Measurements from ENCODE around the gene GNG4. TPM values are rescaled to one million over a fixed set of nuclear protein-coding genes. Genes with fewer than 3 reads are reported as not detected.
"Not testable (repeated sequence)": the region's sequence is repeated elsewhere in the genome, so short reads cannot be mapped to it uniquely, and the experiment has no call there.

The GNG4 gene
- total RNA-seq, 1 donor from 2014 or later, result 1.8 TPM

- intact Hi-C loops (cut with micrococcal nuclease), result no loop called here
Measured at GRCh38 chr1:235586992-235587391, 62.6 kb downstream of the GNG4 start.

- intact Hi-C loops (cut with micrococcal nuclease), result no loop called here
Measured at GRCh38 chr1:235586413-235586812, 63.2 kb downstream of the GNG4 start.

- intact Hi-C loops (cut with micrococcal nuclease), result no loop called here
Measured at GRCh38 chr1:235584973-235585372, 64.6 kb downstream of the GNG4 start.

GRCh38 chr1:235583511-235584001 is 66.0 kb downstream of the GNG4 start:
- intact Hi-C loops (cut with micrococcal nuclease), result no loop called here

GRCh38 chr1:235582130-235582529 is 67.5 kb downstream of the GNG4 start:
- intact Hi-C loops (cut with micrococcal nuclease), result no loop called here

GRCh38 chr1:235579891-235580290 is 69.7 kb downstream of the GNG4 start:
- intact Hi-C loops (cut with micrococcal nuclease), result no loop called here

- intact Hi-C loops (cut with micrococcal nuclease), result no loop called here
Measured at GRCh38 chr1:235575597-235575996, 74.0 kb downstream of the GNG4 start.

GRCh38 chr1:235573880-235574279 is 75.7 kb downstream of the GNG4 start:
- intact Hi-C loops (cut with micrococcal nuclease), result no loop called here

GRCh38 chr1:235572971-235573370 is 76.6 kb downstream of the GNG4 start:
- intact Hi-C loops (cut with micrococcal nuclease), result not testable (repeated sequence)

GRCh38 chr1:235571482-235571881 is 78.1 kb downstream of the GNG4 start:
- intact Hi-C loops (cut with micrococcal nuclease), result no loop called here

GRCh38 chr1:235567812-235568503 is 81.6 kb downstream of the GNG4 start:
- intact Hi-C loops (cut with micrococcal nuclease), result no loop called here

GRCh38 chr1:235566084-235566483 is 83.5 kb downstream of the GNG4 start:
- intact Hi-C loops (cut with micrococcal nuclease), result no loop called here

GRCh38 chr1:235563513-235564061 is 86.0 kb downstream of the GNG4 start:
- intact Hi-C loops (cut with micrococcal nuclease), result no loop called here

- intact Hi-C loops (cut with micrococcal nuclease), result no loop called here
Measured at GRCh38 chr1:235562589-235562988, 87.0 kb downstream of the GNG4 start.

GRCh38 chr1:235558621-235559169 is 90.9 kb downstream of the GNG4 start:
- intact Hi-C loops (cut with micrococcal nuclease), result no loop called here

GRCh38 chr1:235557495-235557894 is 92.1 kb downstream of the GNG4 start:
- intact Hi-C loops (cut with micrococcal nuclease), result no loop called here

GRCh38 chr1:235556807-235557206 is 92.8 kb downstream of the GNG4 start:
- intact Hi-C loops (cut with micrococcal nuclease), result no loop called here

GRCh38 chr1:235553112-235553551 is 96.5 kb downstream of the GNG4 start:
- intact Hi-C loops (cut with micrococcal nuclease), result no loop called here

GRCh38 chr1:235552146-235552716 is 97.4 kb downstream of the GNG4 start:
- intact Hi-C loops (cut with micrococcal nuclease), result no loop called here

- intact Hi-C loops (cut with micrococcal nuclease), result no loop called here
Measured at GRCh38 chr1:235549351-235550139, 100.0 kb downstream of the GNG4 start.

GRCh38 chr1:235546369-235547155 is 103.0 kb downstream of the GNG4 start:
- intact Hi-C loops (cut with micrococcal nuclease), result not testable (repeated sequence)

All from T-helper 2 cell treated with Interferon-gamma antibody and Interleukin-4, amounts not matched to agents 100 ng/mL and 5 ng/mL, for 36 hours (primary cell).